HG02970 (cell line): Measurements from ENCODE around the gene ZNF565.
A peak's percentile ranks its signal among the peaks of the same experiment; 100 is the strongest.
"Not testable (repeated sequence)": the region's sequence is repeated elsewhere in the genome, so short reads cannot be mapped to it uniquely, and the experiment has no call there.

Experiments used
- ATAC-seq: cut with Tn5 transposase; IDR thresholded peaks from one replicate; pipeline ENCODE4 v1.9.1; 2021; ENCODE audit warnings: mild to moderate bottlenecking, moderate library complexity, moderate number of reproducible peaks; ENCODE audit not compliant: unreplicated experiment, low FRiP score

ZNF565 gene

GRCh38 chr19:36214386-36215275, at the start of gene ZNF565, which contains the start of gene ZNF146:
Gene ZNF565 (minus strand): TSS chr19:36214665. CDS start chr19:36201985, 12,680 bp downstream.
Gene ZNF146 (plus strand): TSS chr19:36215106. CDS start chr19:36236441, 21,335 bp downstream.
- ATAC-seq, result peak; percentile 96

GRCh38 chr19:36259211-36259610, 44.7 kb upstream of the ZNF565 start:
- no peak for ATAC-seq

GRCh38 chr19:36258028-36258875, 43.8 kb upstream of the ZNF565 start:
- ATAC-seq, result no peak

GRCh38 chr19:36257520-36257876, 43.0 kb upstream of the ZNF565 start:
- no peak for ATAC-seq

- ATAC-seq, result no peak
Measured at GRCh38 chr19:36256853-36257519, 42.5 kb upstream of the ZNF565 start.

DNA sequence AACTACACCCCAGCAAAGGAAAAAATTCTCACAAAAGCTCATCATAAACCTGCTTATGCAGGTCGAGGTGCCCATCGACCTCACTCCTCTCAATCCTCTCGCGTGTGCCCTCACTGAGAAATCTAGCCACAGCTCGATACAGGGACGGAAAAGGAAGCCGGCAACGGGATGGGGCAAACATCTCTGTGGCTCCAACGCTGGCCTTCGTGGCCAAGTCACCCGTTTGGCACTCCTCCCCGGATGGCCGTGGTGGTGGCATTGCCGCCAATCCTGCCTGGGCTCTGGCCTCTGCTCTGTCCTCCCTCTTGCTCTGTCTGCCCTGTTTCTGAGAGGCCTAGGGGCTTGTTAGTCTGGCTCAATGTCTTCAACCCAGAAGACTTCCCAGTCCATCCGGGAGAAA, 41.6 kb upstream of the ZNF565 start:
- ATAC-seq, result no peak

GRCh38 chr19:36255316-36255715, 40.9 kb upstream of the ZNF565 start:
- no peak for ATAC-seq

- ATAC-seq, result no peak
Measured at GRCh38 chr19:36254848-36255247, 40.4 kb upstream of the ZNF565 start.

DNA sequence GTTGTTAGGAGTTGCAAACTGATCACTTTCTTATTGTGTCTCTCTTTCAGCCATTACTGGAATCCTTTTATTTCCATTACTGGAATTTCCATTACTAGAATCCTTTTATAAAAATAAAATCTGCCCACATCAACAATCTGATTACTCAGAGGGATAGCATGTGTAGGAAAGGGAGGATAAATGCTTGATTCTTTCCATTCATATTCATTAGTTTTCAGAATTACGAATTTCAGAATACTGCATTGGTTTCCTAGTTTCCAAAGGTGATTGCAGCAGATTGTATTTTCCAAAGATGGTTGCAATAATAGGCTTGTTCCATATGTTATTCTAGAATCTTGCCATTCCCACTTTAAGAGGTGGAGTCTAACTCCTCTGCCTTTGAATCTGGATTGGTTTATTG, 37.6 kb upstream of the ZNF565 start:
- ATAC-seq, result no peak

DNA sequence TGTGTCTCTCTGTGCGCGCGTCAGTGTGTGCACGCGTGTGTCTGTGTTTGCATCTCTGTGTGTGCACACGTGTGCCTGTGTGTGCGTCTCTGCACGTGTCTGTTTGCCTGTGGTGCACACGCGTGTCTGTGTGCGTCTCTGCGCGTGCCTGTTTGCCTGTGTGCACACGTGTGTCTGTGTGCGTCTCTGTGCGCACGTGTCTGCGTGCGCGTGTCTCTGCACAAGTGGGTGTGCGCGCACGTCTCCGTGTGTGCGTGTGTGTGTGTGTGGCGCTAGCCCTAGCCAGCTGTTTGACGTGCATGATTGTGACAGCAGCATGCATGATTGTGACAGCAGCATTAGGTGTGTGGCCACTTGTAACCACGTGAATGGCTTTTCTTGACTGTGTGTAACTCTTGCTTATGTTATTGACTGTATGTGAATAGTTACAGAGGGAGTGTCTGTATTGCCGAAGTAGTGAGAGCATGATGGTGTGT, 31.6 kb upstream of the ZNF565 start:
- no peak for ATAC-seq

DNA sequence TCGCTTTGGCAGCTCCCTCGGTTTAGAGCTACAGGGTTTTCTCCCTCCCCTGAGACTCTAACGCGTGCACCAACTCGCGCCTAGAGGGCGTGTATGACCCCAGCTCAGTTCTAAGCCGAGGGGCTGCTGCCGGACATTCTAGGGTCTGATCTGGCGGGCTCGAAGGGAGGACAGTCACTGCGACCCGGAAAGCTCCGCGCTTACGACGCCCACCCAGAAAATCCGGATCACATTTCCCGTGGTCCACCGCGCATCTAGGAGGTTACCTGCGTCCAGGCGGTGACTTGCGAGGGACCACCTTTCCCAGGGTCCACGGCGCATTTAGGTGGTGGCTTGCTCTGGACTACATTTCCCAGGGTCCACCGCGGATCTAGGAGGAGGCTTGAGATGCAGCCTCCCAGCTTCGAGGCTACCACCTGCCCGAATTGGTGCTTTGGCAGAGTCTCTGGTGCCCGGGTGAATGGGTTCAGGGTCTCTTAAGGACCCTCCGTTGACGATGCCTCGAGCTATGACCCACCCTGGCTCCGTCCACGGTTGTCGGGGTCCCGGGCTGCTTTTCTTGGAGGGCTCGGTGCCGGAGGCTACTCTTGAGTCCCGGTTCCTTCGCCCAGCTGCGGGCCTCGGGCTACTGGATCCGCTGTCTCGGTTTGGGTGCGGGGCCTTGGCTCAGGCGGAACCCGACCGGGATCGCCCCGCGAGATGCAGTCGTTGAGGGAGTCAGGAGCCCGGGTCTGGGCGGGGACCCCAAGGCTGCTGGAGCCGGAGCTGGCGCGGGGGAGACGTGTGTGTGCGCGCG, 30.9 kb upstream of the ZNF565 start:
- ATAC-seq, result no peak

GRCh38 chr19:36244066-36244465, 29.6 kb upstream of the ZNF565 start:
- ATAC-seq, result no peak

- no peak for ATAC-seq
Measured at GRCh38 chr19:36236946-36237310, 22.5 kb upstream of the ZNF565 start.

DNA sequence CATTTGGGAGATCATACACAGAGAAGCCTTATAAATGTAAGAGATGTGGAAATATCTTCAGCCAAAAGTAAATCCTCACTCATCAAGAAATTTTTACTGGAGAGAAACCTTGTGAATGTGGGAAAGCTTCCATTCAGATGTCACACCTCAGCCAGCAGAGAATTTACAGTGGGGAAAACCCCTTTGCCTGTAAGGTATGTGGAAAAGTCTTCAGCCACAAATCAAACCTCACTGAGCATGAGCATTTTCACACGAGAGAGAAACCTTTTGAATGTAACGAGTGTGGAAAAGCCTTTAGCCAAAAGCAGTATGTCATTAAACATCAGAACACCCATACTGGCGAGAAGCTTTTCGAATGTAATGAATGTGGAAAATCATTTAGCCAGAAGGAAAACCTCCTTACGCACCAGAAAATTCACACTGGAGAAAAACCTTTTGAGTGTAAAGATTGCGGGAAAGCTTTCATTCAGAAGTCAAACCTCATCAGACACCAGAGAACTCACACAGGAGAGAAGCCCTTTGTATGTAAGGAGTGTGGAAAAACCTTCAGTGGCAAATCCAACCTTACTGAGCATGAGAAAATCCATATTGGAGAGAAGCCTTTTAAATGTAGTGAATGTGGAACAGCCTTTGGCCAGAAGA, 22.0 kb upstream of the ZNF565 start:
- no peak for ATAC-seq

- not testable (repeated sequence) for ATAC-seq
Measured at GRCh38 chr19:36233626-36234025, 19.2 kb upstream of the ZNF565 start.

- no peak for ATAC-seq
Measured at GRCh38 chr19:36225219-36225892, 10.9 kb upstream of the ZNF565 start.

GRCh38 chr19:36222503-36222902, 8.0 kb upstream of the ZNF565 start:
- ATAC-seq, result no peak

DNA sequence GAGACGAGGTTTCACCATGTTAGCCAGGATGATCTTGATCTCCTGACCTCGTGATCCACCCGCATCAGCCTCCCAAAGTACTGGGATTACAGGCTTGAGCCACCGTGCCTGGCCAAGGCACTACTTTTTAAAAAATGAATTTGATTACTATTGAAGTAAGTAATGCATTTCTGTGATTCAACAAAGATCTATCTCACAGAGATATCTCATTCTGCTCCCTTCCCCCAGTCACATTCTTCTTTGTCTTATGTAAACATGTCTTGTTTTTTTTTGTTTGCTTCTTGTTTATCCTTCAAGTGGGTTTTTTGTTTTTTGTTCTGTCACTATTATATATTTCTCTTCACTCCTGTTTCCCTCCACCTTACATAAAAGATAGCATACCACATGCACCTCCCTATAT, 7.0 kb upstream of the ZNF565 start:
- no peak for ATAC-seq
